Erythroblast (primary cell): Measurements from ENCODE around the gene BRIP1.
A peak's percentile ranks its signal among the peaks of the same experiment; 100 is the strongest.
"Not testable (repeated sequence)": the region's sequence is repeated elsewhere in the genome, so short reads cannot be mapped to it uniquely, and the experiment has no call there.

Experiments
- DNase-seq, 2 experiments: peaks; one replicate each; lab custom pipeline; 2025; lab: John Stamatoyannopoulos, UW
- GATA1 ChIP-seq: IDR thresholded peaks from 2 replicates; pipeline ENCODE4 v1.6.1; 2011; ENCODE audit warnings: low read depth, mild to moderate bottlenecking, control low read depth, low read length, moderate library complexity
- POLR2A ChIP-seq: IDR thresholded peaks from 2 replicates; pipeline ENCODE4 v1.6.1; 2011; ENCODE audit warnings: mild to moderate bottlenecking, low read length

BRIP1 gene

DNA sequence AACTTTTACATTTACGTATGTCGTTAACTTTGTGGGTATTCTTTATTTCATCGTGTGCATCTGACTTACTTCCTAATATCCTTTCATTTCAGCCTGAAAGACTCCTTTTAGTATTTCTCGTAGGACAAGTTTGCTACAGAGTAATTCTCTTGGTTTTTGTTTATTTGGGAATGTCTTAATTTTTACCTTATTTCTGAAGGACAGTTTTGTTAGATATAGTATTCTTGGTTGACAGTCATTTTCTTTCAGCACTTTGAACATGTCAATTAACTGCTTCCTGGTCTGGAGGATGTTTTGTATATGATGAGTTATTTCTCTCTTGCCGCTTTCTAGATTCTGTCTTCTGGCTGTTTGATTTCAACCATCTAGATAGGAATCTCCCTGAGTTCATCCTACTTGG, 163.1 kb downstream of the BRIP1 start:
- TF ChIP-seq POLR2A = no peak
- TF ChIP-seq GATA1 = no peak
- peak; percentile 3 to 12 for DNase-seq

- DNase-seq = no peak
- TF ChIP-seq POLR2A = no peak
- TF ChIP-seq GATA1 = no peak
These were observed 163.6 kb downstream of the BRIP1 start for GRCh38 chr17:61699694-61700093.

DNA sequence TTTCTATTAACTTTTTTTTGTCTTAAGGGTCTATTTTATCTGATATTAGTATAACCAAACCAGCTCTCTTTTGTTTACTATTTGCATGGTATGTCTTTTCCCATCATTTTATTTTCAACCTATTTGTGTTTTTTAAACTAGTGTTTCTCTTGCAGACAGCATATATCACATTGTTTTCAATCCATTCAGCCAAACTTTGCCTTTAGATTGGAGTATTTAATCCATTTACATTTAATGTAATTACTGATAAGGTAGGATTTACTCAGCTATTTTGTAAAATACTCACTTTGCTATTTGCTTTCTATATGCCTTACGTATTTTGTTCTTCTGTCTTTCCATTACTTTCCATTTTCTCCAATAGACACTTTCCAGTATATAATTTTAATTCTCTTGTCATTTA, 164.3 kb downstream of the BRIP1 start:
- no peak for DNase-seq
- no peak for TF ChIP-seq GATA1
- TF ChIP-seq POLR2A = no peak

DNA sequence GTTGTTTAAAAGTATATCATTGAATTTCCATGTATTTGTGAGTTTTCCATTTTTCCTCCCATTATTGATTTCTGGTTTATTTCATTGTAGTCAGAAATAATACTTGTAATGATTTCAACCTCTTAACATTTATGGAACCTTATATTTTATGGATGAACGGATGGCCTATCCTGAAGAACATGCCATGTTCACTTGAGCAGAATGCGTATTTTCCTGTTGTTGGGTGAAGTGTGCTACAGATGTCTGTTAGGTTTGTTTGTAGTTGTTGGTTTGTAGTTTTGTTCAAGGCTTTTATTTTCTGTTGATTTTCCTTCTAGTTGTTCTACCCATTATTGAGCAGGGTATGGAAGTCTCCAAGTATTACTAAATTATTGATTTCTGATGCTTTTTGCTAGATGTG, 165.1 kb downstream of the BRIP1 start:
- TF ChIP-seq POLR2A (no peak), GATA1 (no peak)
- no peak for DNase-seq

- TF ChIP-seq GATA1 (no peak), POLR2A (no peak)
- DNase-seq = no peak
These were observed 167.5 kb downstream of the BRIP1 start for GRCh38 chr17:61695779-61696337.

GRCh38 chr17:61694095-61694494, 169.2 kb downstream of the BRIP1 start:
- TF ChIP-seq POLR2A (no peak), GATA1 (no peak)
- no peak for DNase-seq

GRCh38 chr17:61689610-61690180, 173.6 kb downstream of the BRIP1 start:
- DNase-seq = no peak
- TF ChIP-seq GATA1 (no peak), POLR2A (no peak)

DNA sequence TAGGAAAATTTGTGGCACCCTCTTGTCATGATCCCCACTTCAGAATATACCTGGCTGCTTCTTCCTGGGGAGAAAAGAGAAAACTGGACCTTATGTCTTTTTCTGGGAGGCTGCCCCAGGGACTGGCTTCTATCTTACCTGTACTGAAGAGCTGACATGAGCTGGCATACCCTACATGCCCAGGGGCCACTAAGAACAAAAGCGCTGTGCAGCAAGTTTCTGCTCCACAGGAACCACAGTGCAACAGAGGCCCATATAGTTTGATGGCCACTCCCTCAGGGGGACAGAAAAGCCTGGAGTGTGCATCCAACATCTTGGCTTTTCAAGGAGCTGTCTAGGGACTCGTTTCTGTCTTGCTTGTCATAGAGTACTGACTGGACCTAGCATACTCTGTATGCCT, 175.6 kb downstream of the BRIP1 start:
- DNase-seq = no peak
- TF ChIP-seq GATA1 (no peak), POLR2A (no peak)

- no peak for DNase-seq
- TF ChIP-seq GATA1 (no peak), POLR2A (no peak)
These were observed 177.2 kb downstream of the BRIP1 start for GRCh38 chr17:61686113-61686512.

GRCh38 chr17:61684818-61685217, 178.5 kb downstream of the BRIP1 start:
- TF ChIP-seq POLR2A = no peak
- no peak for DNase-seq

GRCh38 chr17:61684172-61684571, 179.2 kb downstream of the BRIP1 start:
- TF ChIP-seq GATA1 = no peak
- TF ChIP-seq POLR2A = no peak
- DNase-seq = no peak

- no peak for TF ChIP-seq POLR2A
- DNase-seq = no peak
These were observed 179.9 kb downstream of the BRIP1 start for GRCh38 chr17:61683466-61683865.

GRCh38 chr17:61680921-61681320, 182.4 kb downstream of the BRIP1 start:
- no peak for TF ChIP-seq POLR2A
- no peak for TF ChIP-seq GATA1
- no peak for DNase-seq

GRCh38 chr17:61678339-61678738, 185.0 kb downstream of the BRIP1 start:
- no peak for TF ChIP-seq POLR2A
- TF ChIP-seq GATA1 = no peak
- DNase-seq = no peak

GRCh38 chr17:61677150-61677811, 186.0 kb downstream of the BRIP1 start:
- DNase-seq = not testable (repeated sequence)

- not testable (repeated sequence) for DNase-seq
These were observed 186.8 kb downstream of the BRIP1 start for GRCh38 chr17:61676522-61676921.

DNA sequence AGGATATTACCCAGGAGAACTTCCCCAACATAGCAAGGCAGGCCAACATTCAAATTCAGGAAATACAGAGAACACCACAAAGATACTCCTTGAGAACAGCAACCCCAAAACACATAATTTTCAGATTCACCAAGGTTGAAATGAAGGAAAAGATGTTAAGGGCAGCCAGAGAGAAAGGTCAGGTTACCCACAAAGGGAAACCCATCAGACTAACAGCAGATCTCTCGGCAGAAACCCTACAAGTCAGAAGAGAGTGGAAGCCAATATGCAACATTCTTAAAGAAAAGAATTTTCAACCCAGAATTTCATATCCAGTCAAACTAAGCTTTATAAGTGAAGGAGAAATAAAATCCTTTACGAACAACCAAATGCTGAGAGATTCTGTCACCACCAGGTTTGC, 188.7 kb downstream of the BRIP1 start:
- DNase-seq = not testable (repeated sequence)

DNA sequence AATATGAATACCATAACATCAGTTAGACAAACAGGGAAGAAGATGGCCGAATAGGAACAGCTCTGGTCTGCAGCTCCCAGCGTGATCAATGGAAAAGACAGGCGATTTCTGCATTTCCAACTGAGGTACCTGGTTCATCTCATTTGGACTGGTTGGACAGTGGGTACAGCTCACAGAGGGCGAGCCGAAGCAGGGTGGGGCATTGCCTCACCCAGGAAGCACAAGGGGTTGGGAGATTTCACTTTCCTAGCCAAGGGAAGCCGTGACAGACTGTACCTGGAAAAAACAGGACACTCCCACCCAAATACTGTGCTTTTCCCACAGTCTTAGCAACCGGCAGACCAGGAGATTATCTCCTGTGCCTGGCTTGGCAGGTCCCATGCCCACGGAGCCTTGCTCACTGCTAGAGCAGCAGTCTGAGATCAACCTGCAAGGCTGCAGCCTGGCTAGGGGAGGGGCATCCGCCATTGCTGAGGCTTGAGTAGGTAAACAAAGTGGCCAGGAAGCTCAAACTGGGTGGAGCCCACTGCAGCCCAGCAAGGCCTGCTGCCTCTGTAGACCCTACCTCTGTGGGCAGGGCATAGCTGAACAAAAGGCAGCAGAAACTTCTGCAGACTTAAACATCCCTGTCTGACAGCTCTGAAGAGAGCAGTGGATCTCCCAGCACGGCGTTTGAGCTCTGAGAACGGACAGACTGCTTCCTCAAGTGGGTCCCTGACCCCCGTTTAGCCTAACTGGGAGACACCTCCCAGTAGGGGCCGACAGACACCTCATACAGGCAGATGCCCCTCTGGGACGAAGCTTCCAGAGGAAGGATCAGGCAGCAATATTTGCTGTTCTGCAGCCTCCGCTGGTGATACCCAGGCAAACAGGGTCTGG, 190.1 kb downstream of the BRIP1 start:
- DNase-seq = not testable (repeated sequence)
